ENCODE data around the gene CCNH.

DNA sequence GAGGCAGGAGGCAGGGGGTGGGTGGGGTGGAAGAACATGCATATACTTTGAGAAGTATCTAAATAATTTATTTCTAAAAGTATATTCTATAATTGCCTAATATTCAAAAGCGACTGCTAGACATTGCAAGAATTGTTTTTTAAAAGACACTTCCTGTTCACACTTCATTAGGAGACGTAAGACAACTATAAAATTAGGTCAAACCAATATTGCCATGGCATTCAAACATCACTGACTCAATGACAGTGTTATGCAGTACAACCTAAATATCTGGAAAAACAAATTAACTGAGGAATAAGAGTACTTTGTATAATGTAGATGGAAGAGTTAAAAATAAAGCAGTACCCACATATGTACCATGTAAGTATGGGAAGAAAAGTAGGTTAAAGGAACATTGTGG, 4.5 kb downstream of the CCNH start:
- TF ChIP-seq, protein P1, sequence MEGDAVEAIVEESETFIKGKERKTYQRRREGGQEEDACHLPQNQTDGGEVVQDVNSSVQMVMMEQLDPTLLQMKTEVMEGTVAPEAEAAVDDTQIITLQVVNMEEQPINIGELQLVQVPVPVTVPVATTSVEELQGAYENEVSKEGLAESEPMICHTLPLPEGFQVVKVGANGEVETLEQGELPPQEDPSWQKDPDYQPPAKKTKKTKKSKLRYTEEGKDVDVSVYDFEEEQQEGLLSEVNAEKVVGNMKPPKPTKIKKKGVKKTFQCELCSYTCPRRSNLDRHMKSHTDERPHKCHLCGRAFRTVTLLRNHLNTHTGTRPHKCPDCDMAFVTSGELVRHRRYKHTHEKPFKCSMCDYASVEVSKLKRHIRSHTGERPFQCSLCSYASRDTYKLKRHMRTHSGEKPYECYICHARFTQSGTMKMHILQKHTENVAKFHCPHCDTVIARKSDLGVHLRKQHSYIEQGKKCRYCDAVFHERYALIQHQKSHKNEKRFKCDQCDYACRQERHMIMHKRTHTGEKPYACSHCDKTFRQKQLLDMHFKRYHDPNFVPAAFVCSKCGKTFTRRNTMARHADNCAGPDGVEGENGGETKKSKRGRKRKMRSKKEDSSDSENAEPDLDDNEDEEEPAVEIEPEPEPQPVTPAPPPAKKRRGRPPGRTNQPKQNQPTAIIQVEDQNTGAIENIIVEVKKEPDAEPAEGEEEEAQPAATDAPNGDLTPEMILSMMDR (IDR thresholded peaks at IDR 0.05; ENCODE audit: low read depth, low read length) = no peak
- no peak for TF ChIP-seq POLR2A (IDR thresholded peaks at IDR 0.05; ENCODE audit: extremely low read depth, insufficient read length)
- TF ChIP-seq MYC (IDR thresholded peaks at IDR 0.05; ENCODE audit: low read depth, low read length) = no peak
